ENCODE measurements around the gene UBE2D1. TPM values are rescaled to one million over a fixed set of nuclear protein-coding genes. Genes with fewer than 3 reads are reported as not detected.

The UBE2D1 gene
- total RNA-seq, 1 donor, result 20.3 TPM

DNA sequence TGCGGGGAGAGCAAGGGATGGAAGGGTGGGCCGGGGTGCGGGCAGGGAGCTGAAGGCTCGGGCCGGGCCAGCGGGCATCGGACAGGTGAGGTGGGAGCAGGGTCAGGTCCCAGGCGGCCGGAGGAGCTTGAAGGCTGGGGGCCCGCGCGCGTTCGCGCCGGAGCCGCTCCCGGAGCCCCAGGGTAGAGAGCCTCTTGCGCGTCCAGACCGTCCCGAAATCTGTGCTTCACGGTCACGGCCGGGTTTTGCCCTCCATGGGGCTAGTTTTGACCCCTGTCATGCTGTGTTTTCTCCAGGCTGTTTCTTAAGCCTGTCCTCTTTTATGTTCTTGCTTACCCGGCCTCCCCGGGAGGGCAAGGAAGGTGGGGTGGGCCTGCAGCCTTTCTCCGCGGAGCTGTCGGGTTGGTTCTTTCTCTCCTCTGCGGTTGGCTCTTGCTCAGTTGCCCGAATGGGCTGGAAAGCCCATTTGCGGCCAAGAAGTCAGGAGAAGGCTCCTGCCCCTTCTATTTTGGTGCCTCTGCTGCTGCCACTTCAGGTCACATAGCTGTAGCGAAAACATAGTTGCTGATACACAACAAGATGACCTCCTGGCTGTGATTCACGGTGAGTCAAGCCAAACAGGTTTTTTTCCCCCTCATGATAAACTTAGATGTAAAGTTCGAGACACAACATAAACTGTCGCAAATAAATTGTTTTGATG lies 650 bp downstream of the UBE2D1 start:
- H2AFZ ChIP-seq (ENCODE audit: low read length), result peak overlapping the region; percentile 88
- H3K4me2 ChIP-seq (ENCODE audit: insufficient read depth, low read length), result peak overlapping the region; percentile 96
- peaks cover 7% of the 10 kb centered on the region for H3K4me1 ChIP-seq (ENCODE audit: insufficient read depth, low read length)
- H3K79me2 ChIP-seq (ENCODE audit: insufficient read depth, low read length), result peaks cover 37% of the 10 kb centered on the region
- peaks cover 9% of the 10 kb centered on the region for H3K27me3 ChIP-seq (ENCODE audit: insufficient read depth, low read length)
- H3K9me3 ChIP-seq (ENCODE audit: low read depth, low read length), result no peaks in the 10 kb centered on the region
- peak overlapping the region; percentile 91 for H3K4me3 ChIP-seq (ENCODE audit: insufficient read depth, low read length)
- peak overlapping the region; percentile 47 for H3K27ac ChIP-seq (ENCODE audit: low read depth, low read length)
- TF ChIP-seq, protein P1, sequence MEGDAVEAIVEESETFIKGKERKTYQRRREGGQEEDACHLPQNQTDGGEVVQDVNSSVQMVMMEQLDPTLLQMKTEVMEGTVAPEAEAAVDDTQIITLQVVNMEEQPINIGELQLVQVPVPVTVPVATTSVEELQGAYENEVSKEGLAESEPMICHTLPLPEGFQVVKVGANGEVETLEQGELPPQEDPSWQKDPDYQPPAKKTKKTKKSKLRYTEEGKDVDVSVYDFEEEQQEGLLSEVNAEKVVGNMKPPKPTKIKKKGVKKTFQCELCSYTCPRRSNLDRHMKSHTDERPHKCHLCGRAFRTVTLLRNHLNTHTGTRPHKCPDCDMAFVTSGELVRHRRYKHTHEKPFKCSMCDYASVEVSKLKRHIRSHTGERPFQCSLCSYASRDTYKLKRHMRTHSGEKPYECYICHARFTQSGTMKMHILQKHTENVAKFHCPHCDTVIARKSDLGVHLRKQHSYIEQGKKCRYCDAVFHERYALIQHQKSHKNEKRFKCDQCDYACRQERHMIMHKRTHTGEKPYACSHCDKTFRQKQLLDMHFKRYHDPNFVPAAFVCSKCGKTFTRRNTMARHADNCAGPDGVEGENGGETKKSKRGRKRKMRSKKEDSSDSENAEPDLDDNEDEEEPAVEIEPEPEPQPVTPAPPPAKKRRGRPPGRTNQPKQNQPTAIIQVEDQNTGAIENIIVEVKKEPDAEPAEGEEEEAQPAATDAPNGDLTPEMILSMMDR (IDR thresholded peaks at IDR 0.05; ENCODE audit: extremely low read depth, low read depth, low read length), result no peak
- peaks cover 9% of the 10 kb centered on the region for H4K20me1 ChIP-seq (ENCODE audit: insufficient read depth, low read length)
- peak; percentile 72 for DNase-seq (ENCODE audit: insufficient read length, low spot score, missing footprints)
- H3K36me3 ChIP-seq (ENCODE audit: insufficient read depth, low read length), result no peaks in the 10 kb centered on the region

DNA sequence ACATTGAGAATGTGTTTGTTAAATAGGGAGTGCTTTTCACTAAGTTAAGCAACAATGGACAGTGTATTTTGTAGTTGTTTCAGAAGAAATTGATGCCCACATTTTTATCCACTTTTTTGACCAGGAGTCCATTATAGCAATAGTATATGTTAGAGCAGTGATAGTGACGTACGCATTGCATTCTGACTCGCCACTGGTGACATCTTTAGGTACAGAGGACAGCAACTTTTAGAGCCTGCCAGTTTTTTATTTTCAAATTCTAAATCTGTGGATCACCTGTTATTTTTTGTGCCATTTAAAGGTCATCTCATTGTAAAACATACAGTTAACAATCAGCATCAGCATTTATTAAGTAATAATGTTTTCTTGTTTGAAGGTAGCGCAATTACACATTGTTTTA lies 1.4 kb downstream of the UBE2D1 start:
- TF ChIP-seq, protein P1 (IDR thresholded peaks at IDR 0.05; ENCODE audit: extremely low read depth, low read depth, low read length), result no peak
- Histone ChIP-seq H4K20me1 (ENCODE audit: insufficient read depth, low read length) (peaks cover 9% of the 10 kb centered on the region), H3K4me3 (ENCODE audit: insufficient read depth, low read length) (peak overlapping the region; percentile 91)

DNA sequence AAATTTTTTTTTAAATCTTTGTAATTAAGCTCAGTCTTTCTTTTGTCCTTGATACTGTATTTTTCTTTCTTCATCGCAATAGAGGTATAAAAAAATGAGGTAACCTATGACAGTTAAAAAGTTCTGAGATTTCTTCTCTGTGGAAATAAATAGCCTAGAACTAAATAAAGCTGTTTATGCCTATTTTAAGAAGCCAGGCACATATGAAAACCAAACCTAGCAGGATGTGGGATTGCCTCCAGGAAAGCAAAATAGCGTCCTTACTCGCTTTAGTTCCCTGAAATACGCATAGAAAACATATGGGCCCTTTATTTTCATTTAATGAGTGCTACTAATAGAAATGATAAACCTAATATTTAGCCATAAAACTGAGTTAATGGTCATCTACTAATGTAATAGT lies 6.6 kb downstream of the UBE2D1 start:
- no peak overlapping the region for H2AFZ ChIP-seq (ENCODE audit: low read length)
- no peak for DNase-seq (ENCODE audit: insufficient read length, low spot score, missing footprints)
- H3K27ac ChIP-seq (ENCODE audit: low read depth, low read length), result no peak overlapping the region
- TF ChIP-seq, protein P1 (IDR thresholded peaks at IDR 0.05; ENCODE audit: extremely low read depth, low read depth, low read length), result no peak
- H4K20me1 ChIP-seq (ENCODE audit: insufficient read depth, low read length), result no peaks in the 10 kb centered on the region
- H3K9me3 ChIP-seq (ENCODE audit: low read depth, low read length), result no peaks in the 10 kb centered on the region
- H3K36me3 ChIP-seq (ENCODE audit: insufficient read depth, low read length), result no peaks in the 10 kb centered on the region
- H3K4me1 ChIP-seq (ENCODE audit: insufficient read depth, low read length), result no peaks in the 10 kb centered on the region
- H3K27me3 ChIP-seq (ENCODE audit: insufficient read depth, low read length), result no peaks in the 10 kb centered on the region
- no peak overlapping the region for H3K4me2 ChIP-seq (ENCODE audit: insufficient read depth, low read length)
- H3K79me2 ChIP-seq (ENCODE audit: insufficient read depth, low read length), result peaks cover 44% of the 10 kb centered on the region
- no peak overlapping the region for H3K4me3 ChIP-seq (ENCODE audit: insufficient read depth, low read length)

More for the DNA sequence above, 1.4 kb downstream of the UBE2D1 start:
- Histone ChIP-seq H3K27me3 (ENCODE audit: insufficient read depth, low read length) (peaks cover 6% of the 10 kb centered on the region), H3K36me3 (ENCODE audit: insufficient read depth, low read length) (no peaks in the 10 kb centered on the region), H3K9me3 (ENCODE audit: low read depth, low read length) (no peaks in the 10 kb centered on the region), H3K4me1 (ENCODE audit: insufficient read depth, low read length) (peaks cover 7% of the 10 kb centered on the region), H3K4me2 (ENCODE audit: insufficient read depth, low read length) (peak overlapping the region; percentile 96), H3K27ac (ENCODE audit: low read depth, low read length) (no peak overlapping the region), H2AFZ (ENCODE audit: low read length) (no peak overlapping the region), H3K79me2 (ENCODE audit: insufficient read depth, low read length) (peaks cover 42% of the 10 kb centered on the region)
- DNase-seq (ENCODE audit: insufficient read length, low spot score, missing footprints), result no peak

- TF ChIP-seq, protein P1 (IDR thresholded peaks at IDR 0.05; ENCODE audit: extremely low read depth, low read depth, low read length), result no peak
- Histone ChIP-seq H2AFZ (ENCODE audit: low read length) (no peak overlapping the region), H3K4me3 (ENCODE audit: insufficient read depth, low read length) (no peak overlapping the region), H3K27ac (ENCODE audit: low read depth, low read length) (no peak overlapping the region), H3K9me3 (ENCODE audit: low read depth, low read length) (no peaks in the 10 kb centered on the region), H3K4me1 (ENCODE audit: insufficient read depth, low read length) (no peaks in the 10 kb centered on the region), H3K79me2 (ENCODE audit: insufficient read depth, low read length) (peaks cover 44% of the 10 kb centered on the region), H3K36me3 (ENCODE audit: insufficient read depth, low read length) (no peaks in the 10 kb centered on the region), H3K27me3 (ENCODE audit: insufficient read depth, low read length) (no peaks in the 10 kb centered on the region), H4K20me1 (ENCODE audit: insufficient read depth, low read length) (no peaks in the 10 kb centered on the region), H3K4me2 (ENCODE audit: insufficient read depth, low read length) (no peak overlapping the region)
- DNase-seq (ENCODE audit: insufficient read length, low spot score, missing footprints), result no peak
Observed at GRCh38 chr10:58341947-58342346, 7.1 kb downstream of the UBE2D1 start.

Measured in osteoblast (primary cell).